Forelimb muscle (tissue), 1 donor: ENCODE data around the gene ARPC5. TPM values are rescaled to one million over a fixed set of nuclear protein-coding genes. Genes with fewer than 3 reads are reported as not detected.
"Not testable (repeated sequence)": the region's sequence is repeated elsewhere in the genome, so short reads cannot be mapped to it uniquely, and the experiment has no call there.

Experiments used
- DNase-seq: peaks from one replicate; pipeline ENCODE4 v3.0.0-alpha.2; 2013; ENCODE audit warnings: low read depth
- polyA plus RNA-seq: library from polyadenylated mRNA; unstranded; fragments of 120-200 nt; gene quantifications from one replicate; pipeline ENCODE4 v1.2.1, GENCODE V29; 2013; ENCODE audit not compliant: insufficient read length

The ARPC5 gene
- polyA plus RNA-seq, 1 donor: 84.6 TPM

DNA sequence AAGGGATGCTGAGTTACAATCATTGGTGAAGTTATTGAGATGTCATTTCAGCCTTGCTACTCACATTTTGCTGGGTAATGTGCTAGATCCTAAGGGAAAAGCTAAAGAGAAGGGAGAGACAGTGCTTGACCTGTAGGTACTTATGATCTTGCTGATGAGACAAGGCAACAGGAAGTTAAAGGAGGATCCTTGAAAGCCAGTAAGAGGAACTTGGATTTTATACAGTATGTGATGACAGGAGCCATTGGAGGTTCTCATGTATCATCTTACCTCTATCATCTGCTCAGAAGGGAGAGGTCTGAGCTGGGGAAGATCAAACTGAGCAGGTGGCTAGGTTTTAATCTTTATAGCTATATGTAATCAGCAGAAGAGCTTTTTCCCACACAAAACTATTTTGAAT lies 11.2 kb upstream of the ARPC5 start:
- DNase-seq: no peak

DNA sequence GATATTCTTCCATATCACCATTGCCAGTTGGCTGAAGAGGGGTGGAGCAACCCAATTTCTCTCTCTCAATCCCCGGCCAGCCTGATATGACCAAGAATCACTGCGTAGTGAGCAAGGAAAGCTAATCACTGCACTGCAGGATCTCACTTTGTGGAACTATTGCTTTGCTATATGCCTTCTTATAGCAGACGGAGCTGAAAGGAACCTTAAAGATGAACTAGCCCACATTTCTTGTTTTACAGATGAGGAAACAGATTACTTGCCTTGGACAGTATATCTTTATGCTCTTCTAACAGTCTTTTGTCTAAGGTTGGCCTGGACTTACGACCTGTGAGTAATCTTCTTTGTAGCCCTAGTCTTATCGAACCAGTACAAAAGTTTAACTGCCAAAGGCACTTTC lies 9.9 kb upstream of the ARPC5 start:
- no peak for DNase-seq

DNA sequence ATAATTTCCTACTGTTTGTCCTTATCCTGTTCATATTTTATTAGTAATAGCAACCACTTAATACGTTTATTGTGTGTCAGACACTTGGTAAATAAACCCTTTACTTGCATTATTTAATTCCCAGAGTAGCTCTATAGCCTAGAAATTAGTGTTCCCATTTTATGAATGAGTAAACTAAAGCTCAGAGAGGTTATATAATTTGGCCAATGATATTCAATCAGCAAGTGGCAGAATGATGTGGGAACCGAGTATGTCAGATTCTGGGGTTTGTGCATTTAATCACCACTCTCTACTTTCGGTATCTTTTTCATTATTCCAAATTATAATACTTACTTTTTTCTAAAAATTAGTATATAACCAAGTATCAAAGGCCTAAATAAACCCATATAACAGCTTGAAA lies 6.6 kb upstream of the ARPC5 start:
- no peak for DNase-seq

DNA sequence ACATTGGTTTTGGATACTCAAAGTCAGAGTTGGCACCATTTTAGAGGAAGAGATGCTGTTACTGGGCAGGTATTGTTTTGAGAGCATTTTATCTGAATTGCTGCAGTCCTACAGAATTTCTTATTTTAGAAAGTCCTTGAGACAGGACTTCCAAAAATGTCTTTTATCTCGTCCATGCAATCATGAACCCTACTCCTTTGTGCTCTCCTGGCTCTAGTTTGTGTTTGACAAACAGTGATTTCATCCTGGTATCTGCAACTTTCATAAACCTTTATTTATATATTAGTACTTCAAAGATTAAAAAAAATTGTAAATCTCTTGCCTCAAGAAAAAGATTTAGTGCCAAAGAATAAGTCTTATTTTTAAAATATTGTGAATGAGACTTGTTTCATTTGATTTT lies 4.6 kb upstream of the ARPC5 start:
- no peak for DNase-seq

DNA sequence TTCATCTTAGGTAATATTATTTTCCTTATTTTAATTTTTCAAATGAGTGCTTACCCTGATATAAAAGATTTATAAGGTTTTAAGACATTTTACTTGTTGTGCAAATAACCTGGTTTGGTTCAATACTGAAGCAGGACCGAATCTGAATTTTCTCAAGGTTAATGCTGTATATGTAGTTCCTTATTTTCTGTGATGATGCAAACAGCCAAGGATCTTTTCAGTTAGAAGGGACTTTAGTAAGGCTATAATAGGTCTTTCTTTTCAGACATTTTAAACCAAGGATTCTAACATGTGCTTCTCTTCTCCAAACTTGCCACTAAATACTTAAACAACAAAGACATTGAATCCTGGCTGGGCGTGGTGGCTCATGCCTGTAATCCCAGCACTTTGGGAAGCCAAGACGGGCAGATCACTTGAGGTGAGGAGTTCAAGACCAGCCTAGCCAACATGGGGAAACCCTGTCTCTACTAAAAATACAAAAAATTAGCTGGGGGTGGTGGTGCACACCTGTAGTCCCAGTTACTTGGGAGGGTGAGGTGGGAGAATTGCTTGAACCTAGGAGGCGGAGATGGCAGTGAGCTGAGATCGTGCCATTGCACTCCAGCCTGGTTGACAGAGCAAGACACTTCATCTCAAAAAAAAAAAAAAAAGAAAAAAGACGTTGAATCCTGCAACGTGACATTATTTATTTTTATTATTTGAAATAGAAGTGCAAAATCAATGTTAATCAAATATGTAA lies 3.2 kb upstream of the ARPC5 start:
- DNase-seq: no peak

DNA sequence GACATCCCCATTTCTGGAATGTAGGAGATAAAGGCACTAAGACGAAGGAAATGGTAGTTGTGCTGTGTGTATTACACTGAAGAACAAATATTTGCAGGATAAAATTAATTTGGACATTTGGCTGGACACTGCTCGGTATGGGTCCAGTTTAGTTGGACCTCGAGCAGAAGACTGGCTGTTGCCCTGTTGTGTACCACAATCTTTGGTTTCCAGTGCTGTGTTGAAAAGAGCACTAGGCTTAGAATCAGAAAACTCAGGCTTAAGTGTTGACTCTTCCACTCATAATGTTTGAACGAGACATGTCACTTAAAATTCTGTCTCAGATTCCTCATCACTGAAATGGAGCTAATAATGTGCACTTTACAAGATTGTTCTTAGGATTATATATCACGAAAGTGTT lies 1.2 kb upstream of the ARPC5 start:
- no peak for DNase-seq

DNA sequence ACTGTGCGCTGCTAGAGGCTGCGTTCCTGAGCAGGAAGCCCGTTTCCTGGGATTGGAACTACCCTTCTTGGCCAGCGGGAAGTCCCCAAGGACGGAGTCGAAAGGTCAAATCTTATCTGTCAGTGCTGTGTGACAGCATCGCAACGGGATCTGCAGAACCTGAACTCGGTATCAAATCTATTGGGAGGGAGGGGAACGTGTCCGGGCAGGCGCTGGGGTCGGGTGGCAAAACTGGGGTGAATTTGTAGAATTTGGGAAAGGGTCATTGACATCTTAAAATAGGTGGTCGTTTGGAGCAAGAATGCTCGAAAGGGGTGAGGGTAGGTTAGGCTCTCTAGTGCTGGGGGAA lies 725 bp upstream of the ARPC5 start:
- DNase-seq: no peak

DNA sequence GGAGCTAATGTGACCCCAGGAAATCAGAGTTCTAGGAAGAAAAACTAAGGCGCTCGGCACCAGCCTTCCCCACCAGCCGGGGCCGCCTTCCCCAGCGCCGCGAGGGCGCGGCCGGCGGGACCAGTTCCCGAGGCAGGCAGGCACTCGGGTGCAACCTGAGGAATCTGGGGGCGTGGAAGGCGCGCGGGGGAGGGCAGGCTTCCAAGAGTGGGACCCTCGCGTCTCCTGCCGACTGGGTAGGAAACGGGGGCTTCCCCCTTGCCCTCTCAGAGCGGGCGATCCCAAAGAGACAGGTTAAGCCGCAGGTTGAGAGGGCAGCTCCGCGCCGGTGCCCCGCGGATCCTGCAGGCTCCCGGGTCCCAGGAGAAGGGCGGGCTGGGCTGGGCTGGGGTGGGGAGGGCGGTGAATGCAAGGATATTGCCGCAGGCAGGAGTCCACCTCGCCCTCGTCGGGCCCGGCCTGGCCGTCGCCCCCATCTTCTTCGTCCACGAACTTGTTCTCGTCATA lies 431 bp downstream of the ARPC5 start:
- no peak for DNase-seq

DNA sequence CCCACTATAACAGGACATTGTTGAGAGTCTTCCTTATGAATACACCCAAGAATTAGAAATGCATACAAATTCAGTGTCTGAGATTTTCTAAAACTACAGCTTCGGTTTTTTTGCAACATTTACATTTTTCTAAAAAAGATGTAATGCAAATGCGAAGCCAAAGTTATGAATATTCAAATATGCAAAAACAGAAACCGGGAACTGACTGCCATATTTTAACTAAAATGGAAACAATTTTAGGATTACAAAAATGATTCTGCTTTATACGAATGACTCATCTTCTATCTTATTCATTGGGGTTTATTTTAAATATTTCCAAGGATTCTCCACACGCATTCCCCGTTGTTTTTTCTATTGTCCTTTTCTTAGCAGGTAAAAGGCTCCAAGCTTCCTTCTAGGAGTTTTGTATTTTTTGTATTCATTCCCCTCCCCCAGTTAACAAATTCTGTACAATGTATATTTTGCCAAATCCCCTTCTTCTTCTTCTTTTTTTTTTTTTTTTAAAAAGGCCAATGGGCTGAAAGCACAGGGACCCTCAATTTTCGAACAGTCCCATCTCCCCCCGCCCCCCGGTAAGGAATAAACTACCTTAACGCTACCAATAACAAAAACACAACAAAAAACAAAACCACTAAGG lies 1.0 kb downstream of the ARPC5 start:
- no peak for DNase-seq

DNA sequence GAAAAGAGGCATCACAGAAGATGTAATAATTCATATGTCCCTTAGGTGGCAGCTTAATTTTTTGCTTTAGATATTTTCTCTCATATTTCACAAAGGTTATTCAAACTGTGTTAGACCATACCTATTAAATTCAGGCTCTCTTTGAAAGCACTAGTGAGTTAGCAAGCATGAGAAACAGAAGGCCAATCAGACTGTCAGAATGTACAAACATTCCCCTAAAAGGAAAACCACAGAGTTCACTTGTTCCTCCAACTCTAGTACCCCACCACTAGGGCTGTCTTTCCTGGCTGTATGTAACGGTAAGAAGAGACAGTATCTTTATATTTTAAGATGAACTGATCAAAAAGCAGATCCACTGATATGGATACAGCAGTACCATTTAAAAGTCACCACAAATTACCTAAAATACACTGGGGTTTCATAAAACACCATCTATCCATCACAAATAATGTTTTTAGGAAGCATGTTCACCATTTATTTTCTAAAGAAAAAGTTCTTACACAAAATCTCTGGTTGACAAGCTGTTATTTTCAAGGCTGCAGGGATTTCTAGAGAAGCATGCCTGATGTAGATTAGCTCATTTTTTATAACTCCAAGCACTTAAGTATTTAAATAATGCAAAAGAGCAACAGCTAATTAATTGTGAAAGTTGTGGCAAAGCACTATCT lies 1.8 kb downstream of the ARPC5 start:
- no peak for DNase-seq

DNA sequence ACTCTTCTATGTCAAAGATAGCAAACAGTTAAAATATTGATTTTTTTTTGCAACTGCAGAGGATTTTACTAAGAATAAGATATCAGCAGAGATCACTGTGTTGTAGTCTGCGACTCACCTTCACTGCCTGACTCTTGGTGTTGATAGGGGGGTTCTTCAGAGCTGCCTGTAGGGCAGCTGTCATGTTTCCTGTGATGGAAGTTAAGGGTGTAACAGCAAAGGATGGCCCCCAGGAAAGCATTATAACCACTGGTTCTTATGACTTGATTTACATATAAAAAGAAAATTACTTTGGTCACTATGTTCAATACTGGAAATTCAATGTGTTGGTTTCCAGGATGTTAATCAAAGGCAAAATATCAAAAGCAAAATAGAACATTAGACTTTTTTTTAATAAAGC lies 2.6 kb downstream of the ARPC5 start:
- DNase-seq: no peak

DNA sequence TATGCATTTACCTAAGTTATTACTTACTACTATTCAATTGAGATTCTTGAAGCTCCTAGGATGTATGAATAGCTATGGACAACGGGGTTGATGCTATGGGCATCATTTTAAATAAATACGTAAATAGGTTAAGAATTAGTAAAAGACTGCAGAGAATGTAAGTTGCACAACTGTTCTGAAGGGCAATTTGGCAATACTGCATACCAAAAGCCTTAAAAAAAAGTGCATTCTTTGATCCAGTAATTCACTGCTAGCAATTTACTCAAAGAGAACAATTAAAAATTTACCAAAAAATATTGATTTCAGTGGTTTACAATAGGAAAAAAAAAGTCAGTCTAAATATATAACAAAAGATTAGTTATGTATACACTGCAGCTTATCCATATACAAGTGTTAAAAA lies 3.5 kb downstream of the ARPC5 start:
- no peak for DNase-seq

DNA sequence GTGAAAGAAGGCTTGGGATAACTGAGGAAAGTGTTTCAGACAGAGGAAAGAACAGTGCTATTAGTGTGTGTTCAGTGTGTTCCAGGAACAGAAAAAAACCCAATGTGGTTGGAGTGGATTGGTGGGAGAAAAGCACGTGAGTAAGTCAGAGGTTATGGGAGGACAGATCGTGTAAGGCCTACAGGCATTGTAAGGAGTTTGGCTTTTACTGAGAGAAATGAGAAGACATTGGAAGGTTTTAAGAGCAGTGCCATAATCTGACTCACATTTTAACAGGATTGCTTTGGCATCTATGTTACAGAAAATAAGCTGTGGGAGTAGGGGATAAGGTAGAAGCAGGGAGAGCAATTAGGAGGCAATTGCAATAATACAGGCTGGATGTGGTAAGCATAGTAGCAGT lies 4.8 kb downstream of the ARPC5 start:
- no peak for DNase-seq

DNA sequence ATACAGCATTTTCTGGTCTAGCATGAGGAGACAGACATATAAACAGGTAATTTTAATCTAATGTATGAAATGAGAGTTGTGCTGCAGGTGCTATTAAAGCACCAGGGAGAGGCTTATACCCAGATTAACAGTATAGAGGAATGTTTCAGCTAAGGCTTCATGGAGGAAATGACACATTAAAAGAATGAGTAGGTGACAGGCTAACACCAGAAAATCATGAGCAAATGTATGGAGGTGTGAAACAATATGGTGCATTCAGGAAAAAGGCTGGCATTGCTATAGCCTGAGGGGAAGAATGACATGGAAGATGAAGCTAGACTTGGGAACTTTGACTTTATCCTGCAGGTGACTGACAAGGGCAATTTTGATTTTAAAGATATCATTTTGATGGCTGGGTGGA lies 7.0 kb downstream of the ARPC5 start:
- no peak for DNase-seq

DNA sequence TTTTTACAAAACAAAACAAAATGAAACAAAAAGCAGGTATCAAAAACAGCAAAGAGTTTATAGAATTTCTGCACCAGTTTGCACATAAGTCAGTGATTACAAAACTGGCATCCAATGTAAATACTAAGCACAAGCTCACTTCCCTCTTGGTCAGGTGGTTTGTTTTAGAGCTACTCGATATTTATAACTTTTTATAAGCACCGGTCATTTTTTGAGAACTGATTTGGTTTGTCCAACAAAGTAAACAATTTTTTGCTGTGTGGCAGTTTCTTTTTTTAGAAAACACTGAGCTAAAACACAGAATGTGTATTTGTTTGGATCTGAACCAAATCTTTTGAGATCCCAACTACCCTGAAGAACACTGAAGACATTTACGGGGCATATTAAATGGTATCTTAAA lies 9.3 kb downstream of the ARPC5 start:
- DNase-seq: not testable (repeated sequence)

DNA sequence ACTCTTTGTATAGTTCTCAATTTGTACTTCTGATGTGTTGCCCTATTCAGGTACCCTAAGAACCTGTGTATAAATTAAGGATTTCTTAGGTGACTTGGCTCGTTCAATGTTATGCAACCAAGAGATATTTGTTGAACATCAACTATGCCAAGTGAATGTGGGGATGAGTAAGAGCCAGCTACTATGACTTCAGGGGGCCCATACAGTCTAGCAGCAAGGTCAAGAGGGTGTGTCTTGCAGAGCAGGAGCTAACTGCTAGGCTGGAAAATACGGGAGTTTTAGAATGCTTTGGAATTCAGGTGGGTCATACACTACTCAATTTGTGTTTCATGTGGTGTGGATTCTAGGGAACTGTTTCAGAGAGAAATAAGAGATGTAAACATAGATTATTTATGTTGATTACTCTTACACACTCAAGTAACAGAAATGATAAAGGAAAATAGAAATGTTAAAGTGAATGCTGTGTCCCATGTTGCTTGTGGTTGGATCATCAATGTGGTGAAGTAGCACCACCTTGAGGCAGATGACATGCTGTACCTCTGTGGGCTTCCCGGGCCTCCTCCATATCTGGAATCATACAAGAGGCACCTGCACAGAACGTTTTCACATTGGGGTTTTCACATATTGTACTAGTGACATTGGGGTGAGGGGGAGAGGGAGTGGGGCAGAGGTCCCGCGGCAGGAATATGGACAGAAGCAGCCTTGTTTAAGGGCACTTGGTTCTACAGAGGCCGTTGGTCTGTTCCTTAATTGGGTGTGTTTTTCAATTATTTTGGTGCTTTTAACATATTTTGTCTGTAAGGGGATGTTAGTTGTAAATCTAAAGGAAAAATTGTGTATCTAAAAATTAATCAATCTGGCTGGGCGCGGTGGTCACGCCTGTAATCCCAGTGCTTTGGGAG lies 12.4 kb downstream of the ARPC5 start:
- DNase-seq: no peak

DNA sequence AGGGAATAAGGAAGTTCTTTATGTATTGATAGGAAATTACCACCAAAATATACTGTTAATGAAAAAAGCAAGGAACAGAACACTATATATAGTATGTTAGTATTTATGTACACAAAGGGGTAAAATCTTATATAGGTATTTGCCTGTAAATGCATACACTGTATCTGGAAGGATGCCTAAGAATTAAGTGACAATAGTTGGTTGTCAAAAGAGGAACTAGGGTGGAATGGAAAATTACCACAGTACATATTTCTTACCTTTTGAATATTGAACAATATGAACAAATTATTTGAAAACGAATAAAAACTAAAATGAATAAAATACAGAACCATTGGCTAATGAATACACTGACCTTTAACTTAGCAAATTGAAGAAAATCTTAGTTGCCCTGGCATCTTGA lies 13.6 kb downstream of the ARPC5 start:
- DNase-seq: no peak

DNA sequence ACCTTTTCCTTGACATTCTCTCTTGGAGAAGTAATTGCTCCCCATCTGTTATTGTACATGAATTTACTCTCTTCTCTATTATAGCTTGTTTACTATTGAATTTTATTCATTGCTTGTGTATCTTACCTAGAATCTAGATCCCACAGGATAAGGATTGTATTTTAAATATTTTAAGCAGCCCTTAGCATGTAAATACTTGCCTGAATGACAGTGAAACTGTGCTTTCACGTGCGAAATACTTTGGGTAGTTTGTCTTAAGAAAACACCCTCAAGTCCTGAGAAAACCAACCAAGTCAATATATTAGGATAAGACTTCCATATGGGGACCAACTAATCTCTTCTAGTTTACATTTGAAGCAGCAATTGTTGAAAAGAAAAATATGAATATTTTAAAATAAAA lies 15.3 kb downstream of the ARPC5 start:
- DNase-seq: no peak

DNA sequence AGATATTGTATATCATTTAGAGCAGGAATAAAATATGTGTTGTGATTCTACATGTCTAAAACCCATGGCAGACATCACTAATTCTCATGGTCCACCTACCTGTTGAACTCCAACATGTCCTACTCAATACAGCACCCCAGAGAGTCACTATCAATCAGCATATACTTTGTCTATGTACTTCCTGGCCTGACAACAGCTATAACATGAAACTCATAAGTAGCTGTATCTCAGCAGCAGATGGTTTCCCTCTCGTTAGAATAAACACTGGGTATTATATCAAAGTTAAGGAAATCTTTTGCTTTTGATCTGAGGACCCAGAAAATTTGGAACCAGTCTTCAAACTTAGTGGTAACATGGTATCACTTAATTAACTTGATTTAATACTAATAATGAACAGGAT lies 15.8 kb downstream of the ARPC5 start:
- no peak for DNase-seq

DNA sequence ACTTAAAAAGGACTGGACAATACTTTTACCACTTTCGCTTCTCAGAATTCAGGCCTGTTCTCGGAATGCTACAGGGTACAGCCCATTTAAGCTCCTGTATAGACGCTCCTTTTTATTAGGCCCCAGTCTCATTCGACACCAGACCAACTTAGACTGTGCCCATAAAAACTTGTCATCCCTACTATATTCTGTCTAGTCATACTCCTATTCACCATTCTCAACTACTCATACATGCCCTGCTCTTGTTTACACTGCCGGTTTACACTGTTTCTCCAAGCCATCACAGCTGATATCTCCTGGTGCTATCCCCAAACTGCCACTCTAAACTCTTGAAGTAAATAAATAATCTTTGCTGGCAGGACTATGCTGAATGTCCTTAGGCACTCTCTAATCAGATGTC lies 17.4 kb downstream of the ARPC5 start:
- not testable (repeated sequence) for DNase-seq

DNA sequence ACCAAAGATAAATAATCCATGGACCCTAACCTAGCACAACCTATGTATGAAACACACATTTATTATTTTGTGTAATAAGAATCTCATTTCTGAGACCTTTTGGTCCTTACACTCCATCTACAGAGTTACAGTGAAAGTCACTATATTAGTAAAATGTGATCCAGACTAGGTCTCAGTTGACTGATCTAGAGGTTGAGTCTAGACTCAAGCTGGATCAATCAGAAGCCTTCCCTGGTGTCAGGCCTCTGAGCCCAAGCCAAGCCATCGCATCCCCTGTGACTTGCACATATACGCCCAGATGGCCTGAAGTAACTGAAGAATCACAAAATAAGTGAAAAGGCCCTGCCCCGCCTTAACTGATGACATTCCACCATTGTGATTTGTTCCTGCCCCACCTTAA lies 22.6 kb downstream of the ARPC5 start:
- DNase-seq: not testable (repeated sequence)

DNA sequence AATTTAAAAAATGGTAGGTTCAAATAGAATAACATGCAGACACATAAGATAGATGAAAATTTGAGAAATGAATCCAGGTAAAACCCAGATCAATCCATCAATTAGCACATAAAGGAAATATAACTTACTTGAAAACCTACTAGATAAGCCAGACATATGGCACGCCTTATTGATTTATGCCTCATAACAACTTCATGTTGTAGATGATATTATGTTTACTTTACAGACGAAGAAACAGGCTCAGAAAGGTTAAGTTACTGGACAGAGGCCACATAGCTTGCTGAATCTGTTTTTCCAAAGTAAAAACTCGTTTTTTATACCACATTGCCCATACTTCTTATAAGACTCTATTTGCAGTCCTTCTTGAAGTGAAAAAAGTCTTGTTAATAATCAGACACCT lies 23.2 kb downstream of the ARPC5 start:
- no peak for DNase-seq
